ENCODE results near the gene GNG5.

GNG5 gene

GRCh38 chr1:84462118-84462517 is 44.3 kb downstream of the GNG5 start:
- TF ChIP-seq GATA2 (IDR thresholded peaks at IDR 0.05; ENCODE audit: low read depth, low read length): no peak
- TF ChIP-seq GATA3 (IDR thresholded peaks at IDR 0.05; ENCODE audit: low read depth, low read length): no peak

- no peak for TF ChIP-seq GATA2 (IDR thresholded peaks at IDR 0.05; ENCODE audit: low read depth, low read length)
- TF ChIP-seq GATA3 (IDR thresholded peaks at IDR 0.05; ENCODE audit: low read depth, low read length): no peak
Observed at GRCh38 chr1:84452436-84452835, 53.9 kb downstream of the GNG5 start.

GRCh38 chr1:84450910-84451309 is 55.5 kb downstream of the GNG5 start:
- TF ChIP-seq GATA3 (IDR thresholded peaks at IDR 0.05; ENCODE audit: low read depth, low read length): no peak
- no peak for TF ChIP-seq GATA2 (IDR thresholded peaks at IDR 0.05; ENCODE audit: low read depth, low read length)
